ENCODE measurements around the gene FLOT1.

DNA sequence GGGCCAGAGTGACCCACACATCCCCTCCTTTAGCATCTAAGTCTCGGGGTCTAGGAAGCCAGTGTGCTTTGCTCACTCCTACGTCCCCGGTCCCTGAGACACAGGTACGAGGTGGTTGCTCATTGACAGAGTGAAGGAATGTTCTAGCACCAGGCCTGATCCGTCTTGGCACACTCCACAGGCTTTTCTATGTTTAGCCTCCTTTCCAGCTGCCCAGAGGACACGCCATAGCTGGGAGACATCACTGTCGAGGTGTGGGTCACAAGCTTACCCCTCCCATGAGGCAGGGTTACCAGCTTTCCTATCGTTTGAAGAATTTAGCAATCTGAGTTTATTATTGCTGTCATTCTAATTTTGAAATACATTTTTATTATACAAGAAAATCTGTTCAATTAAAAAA lies 32.2 kb upstream of the FLOT1 start:
- TF ChIP-seq, protein P1, sequence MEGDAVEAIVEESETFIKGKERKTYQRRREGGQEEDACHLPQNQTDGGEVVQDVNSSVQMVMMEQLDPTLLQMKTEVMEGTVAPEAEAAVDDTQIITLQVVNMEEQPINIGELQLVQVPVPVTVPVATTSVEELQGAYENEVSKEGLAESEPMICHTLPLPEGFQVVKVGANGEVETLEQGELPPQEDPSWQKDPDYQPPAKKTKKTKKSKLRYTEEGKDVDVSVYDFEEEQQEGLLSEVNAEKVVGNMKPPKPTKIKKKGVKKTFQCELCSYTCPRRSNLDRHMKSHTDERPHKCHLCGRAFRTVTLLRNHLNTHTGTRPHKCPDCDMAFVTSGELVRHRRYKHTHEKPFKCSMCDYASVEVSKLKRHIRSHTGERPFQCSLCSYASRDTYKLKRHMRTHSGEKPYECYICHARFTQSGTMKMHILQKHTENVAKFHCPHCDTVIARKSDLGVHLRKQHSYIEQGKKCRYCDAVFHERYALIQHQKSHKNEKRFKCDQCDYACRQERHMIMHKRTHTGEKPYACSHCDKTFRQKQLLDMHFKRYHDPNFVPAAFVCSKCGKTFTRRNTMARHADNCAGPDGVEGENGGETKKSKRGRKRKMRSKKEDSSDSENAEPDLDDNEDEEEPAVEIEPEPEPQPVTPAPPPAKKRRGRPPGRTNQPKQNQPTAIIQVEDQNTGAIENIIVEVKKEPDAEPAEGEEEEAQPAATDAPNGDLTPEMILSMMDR (IDR thresholded peaks at IDR 0.05) = no peak
- no peak for TF ChIP-seq SREBF2 (IDR thresholded peaks at IDR 0.05)
- TF ChIP-seq JUNB (IDR thresholded peaks at IDR 0.05) = no peak
- no peak for TF ChIP-seq EP300 (IDR thresholded peaks at IDR 0.05)
- TF ChIP-seq POLR2A (IDR thresholded peaks at IDR 0.05; ENCODE audit: low read length) = no peak
- no peak for TF ChIP-seq PHF8 (IDR thresholded peaks at IDR 0.05; ENCODE audit: borderline replicate concordance, low read depth)
- TF ChIP-seq TP53 (CRISPR knock-in tag; IDR thresholded peaks at IDR 0.05) = no peak

All from A549 (cell line).